K562 (cell line): Measurements from ENCODE around the gene NRXN2. TPM values are rescaled to one million over a fixed set of nuclear protein-coding genes. Genes with fewer than 3 reads are reported as not detected.
A peak's percentile ranks its signal among the peaks of the same experiment; 100 is the strongest.

Experiments
- CBX3 ChIP-seq, 2 experiments: IDR thresholded peaks; 1 replicate in 1 of 2; 2 replicates in 1 of 2; pipeline ENCODE4 v1.6.1; 2012; ENCODE audit warnings: inconsistent platforms in 2 of 2, low read length in 2 of 2, borderline replicate concordance in 1 of 2, control low read depth in 1 of 2
- ELF2 ChIP-seq: fragments of 250-450 bp; sonication (Bioruptor Pico); IDR thresholded peaks from 2 replicates; pipeline ENCODE4 v1.5.0; 2021; ENCODE audit warnings: mild to moderate bottlenecking
- EP400 ChIP-seq: fragments of 450-650 bp; IDR thresholded peaks from 2 replicates; pipeline ENCODE4 v1.6.1; 2017; ENCODE audit warnings: antibody characterized with exemption, mild to moderate bottlenecking, moderate library complexity
- ERF ChIP-seq: fragments of 450-650 bp; formaldehyde crosslinking; IDR thresholded peaks from 2 replicates; pipeline ENCODE4 v1.4.0; 2020; ENCODE audit warnings: mild to moderate bottlenecking, mixed read lengths
- EWSR1 ChIP-seq: fragments of 450-650 bp; IDR thresholded peaks from 2 replicates; pipeline ENCODE4 v1.6.1; 2018; ENCODE audit warnings: borderline replicate concordance, mild to moderate bottlenecking, low read depth, moderate library complexity; ENCODE audit not compliant: partially characterized antibody
- LEF1 ChIP-seq: fragments of 450-650 bp; IDR thresholded peaks from 2 replicates; pipeline ENCODE4 v1.6.1; 2016; ENCODE audit warnings: mild to moderate bottlenecking
- MGA ChIP-seq: fragments of 450-650 bp; IDR thresholded peaks from 2 replicates; pipeline ENCODE4 v1.6.1; 2016; ENCODE audit warnings: mild to moderate bottlenecking, moderate library complexity
- PTTG1 ChIP-seq: fragments of 450-650 bp; IDR thresholded peaks from 2 replicates; pipeline ENCODE4 v1.6.1; 2016; ENCODE audit warnings: low read depth, mild to moderate bottlenecking, missing genetic modification characterization, missing compliant biosample characterization
- SMARCE1 ChIP-seq: fragments of 450-650 bp; IDR thresholded peaks from 2 replicates; pipeline ENCODE4 v1.7.1; 2016; ENCODE audit warnings: mild to moderate bottlenecking
- TGIF2 ChIP-seq: sonication (generic); formaldehyde crosslinking; IDR thresholded peaks from 2 replicates; pipeline ENCODE4 v1.8.1; 2022; ENCODE audit warnings: mild to moderate bottlenecking, missing genetic modification reagents, moderate library complexity
- TRIM28 ChIP-seq: fragments of 450-650 bp; IDR thresholded peaks from 2 replicates; pipeline ENCODE4 v1.6.1; 2017
- XRCC4 ChIP-seq: IDR thresholded peaks from one replicate; pipeline ENCODE4 v1.6.1; 2011; ENCODE audit not compliant: insufficient read depth, insufficient read length; ENCODE audit errors: extremely low read depth
- ZBTB8A ChIP-seq: fragments of 450-650 bp; IDR thresholded peaks from 2 replicates; pipeline ENCODE4 v1.6.1; 2018; ENCODE audit warnings: mild to moderate bottlenecking, moderate library complexity; ENCODE audit not compliant: partially characterized antibody
- polyA plus RNA-seq, 8 experiments: library from polyadenylated mRNA; depleted of rRNA in 4 of 8; stranded (reverse) in 5 of 8; unstranded in 3 of 8; fragments of >200 nt; fragmentation: Nextera tagmentation in 2 of 8; fragmentation: Illumina TruSeq in 1 of 8; extraction: Ambion mirVana in 2 of 8; extraction: Trizol in 1 of 8; gene quantifications; 2 replicates each; pipeline versions ENCODE4 v1.2.1 to v1.2.3, GENCODE V29; 2011 to 2014; ENCODE audit warnings: inconsistent platforms in 1 of 8, missing spikeins in 1 of 8
- total RNA-seq, 7 experiments: library from RNA; depleted of rRNA in 6 of 7; stranded (reverse); fragments of >200 nt in 6 of 7; fragmentation: Illumina TruSeq in 2 of 7; extraction: Trizol in 2 of 7; gene quantifications; 2 replicates each; pipeline versions ENCODE4 v1.2.1 to v1.2.3, GENCODE V29; 2011 to 2021; ENCODE audit warnings: low replicate concordance in 1 of 7
- TF ChIP-seq, protein P1 (sequence below), 2 experiments: IDR thresholded peaks; 2 replicates each; pipeline ENCODE4 v1.6.1; 2011; ENCODE audit warnings: borderline replicate concordance in 1 of 2, control low read depth in 1 of 2, low read depth in 1 of 2, low read length in 1 of 2, mild to moderate bottlenecking in 1 of 2, mixed read lengths in 1 of 2, moderate library complexity in 1 of 2; ENCODE audit not compliant: insufficient read depth in 1 of 2, insufficient read length in 1 of 2, poor library complexity in 1 of 2, severe bottlenecking in 1 of 2; ENCODE audit errors: extremely low read depth in 1 of 2

The NRXN2 gene
- total and polyA plus RNA-seq, 9 of the 15 experiments (the other 6 are each of a cell fraction or from before 2014, with no cell fraction given), result 0.07 to 0.47 (median 0.15) TPM; not detected in 4

- TF ChIP-seq MGA (no peak), PTTG1 (tag) (no peak), ELF2 (CRISPR knock-in tag) (no peak), TRIM28 (no peak), SMARCE1 (peak; percentile 61; the same call in 1 of the 2 replicates), ZBTB8A (no peak), XRCC4 (no peak), CBX3 (IDR thresholded peaks at IDR 0.05; ENCODE audit: borderline replicate concordance in 1 of 2, low read length in 2 of 2) (0 out of 3 replicates have a peak, but pooled peaks of 1 of the 2 experiments have one; percentile 25), EWSR1 (no peak), EP400 (0 out of 2 replicates have a peak, but pooled peaks have one; percentile 9), TGIF2 (peak; percentile 89; the same call in 1 of the 2 replicates), ERF (CRISPR knock-in tag) (no peak), LEF1 (0 out of 2 replicates have a peak, but pooled peaks have one; percentile 28)
- TF ChIP-seq, protein P1, sequence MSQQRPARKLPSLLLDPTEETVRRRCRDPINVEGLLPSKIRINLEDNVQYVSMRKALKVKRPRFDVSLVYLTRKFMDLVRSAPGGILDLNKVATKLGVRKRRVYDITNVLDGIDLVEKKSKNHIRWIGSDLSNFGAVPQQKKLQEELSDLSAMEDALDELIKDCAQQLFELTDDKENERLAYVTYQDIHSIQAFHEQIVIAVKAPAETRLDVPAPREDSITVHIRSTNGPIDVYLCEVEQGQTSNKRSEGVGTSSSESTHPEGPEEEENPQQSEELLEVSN (IDR thresholded peaks at IDR 0.05; ENCODE audit: borderline replicate concordance in 1 of 2, extremely low read depth in 1 of 2, insufficient read depth in 1 of 2, insufficient read length in 1 of 2, low read depth in 1 of 2, low read length in 1 of 2, poor library complexity in 1 of 2, severe bottlenecking in 1 of 2), result peak; percentile 9 to 33
Observed at GRCh38 chr11:64743591-64744543, 20.9 kb upstream of the NRXN2 start, which contains the start of gene RASGRP2 (continued).
